Epithelial cell of esophagus (primary cell): ENCODE results near the gene NCEH1.

Source experiments
- DNase-seq: peaks from one replicate; pipeline ENCODE4 v3.0.0; 2010; ENCODE audit warnings: low read depth
- H3K4me3 ChIP-seq: 2 replicates; pipeline ENCODE4 v1.5.1; 2011; ENCODE audit warnings: mild to moderate bottlenecking, low read length, control low read depth
- CTCF ChIP-seq: IDR thresholded peaks from 2 replicates; pipeline ENCODE4 v1.5.1; 2011; ENCODE audit warnings: low read depth, mild to moderate bottlenecking, low read length, control low read depth, inconsistent platforms; ENCODE audit not compliant: insufficient read depth; ENCODE audit errors: missing control alignments

NCEH1 gene

GRCh38 chr3:172612871-172613678 lies 97.8 kb downstream of the NCEH1 start:
- DNase-seq: no peak
- no peak for TF ChIP-seq CTCF
- no peak overlapping the region for H3K4me3 ChIP-seq

- no peak overlapping the region for H3K4me3 ChIP-seq
- no peak for DNase-seq
- no peak for TF ChIP-seq CTCF
These were observed 101.1 kb downstream of the NCEH1 start for GRCh38 chr3:172609750-172610149.

GRCh38 chr3:172608575-172608974 lies 102.3 kb downstream of the NCEH1 start:
- DNase-seq: no peak
- no peak for TF ChIP-seq CTCF
- no peak overlapping the region for H3K4me3 ChIP-seq

GRCh38 chr3:172607305-172608121 lies 103.4 kb downstream of the NCEH1 start:
- peak; percentile 93 for DNase-seq
- no peak overlapping the region for H3K4me3 ChIP-seq
- TF ChIP-seq CTCF: no peak

GRCh38 chr3:172606021-172606420 lies 104.8 kb downstream of the NCEH1 start:
- H3K4me3 ChIP-seq: no peak overlapping the region
- peak; percentile 58 for DNase-seq
- TF ChIP-seq CTCF: no peak

GRCh38 chr3:172604895-172605646 lies 105.8 kb downstream of the NCEH1 start:
- no peak for TF ChIP-seq CTCF
- H3K4me3 ChIP-seq: no peak overlapping the region
- no peak for DNase-seq
